BJ (cell line): ENCODE results near the gene HSD17B11. TPM values are rescaled to one million over a fixed set of nuclear protein-coding genes. Genes with fewer than 3 reads are reported as not detected.
A peak's percentile ranks its signal among the peaks of the same experiment; 100 is the strongest.
"Not testable (repeated sequence)": the region's sequence is repeated elsewhere in the genome, so short reads cannot be mapped to it uniquely, and the experiment has no call there.

Experiments used
- CTCF ChIA-PET: fragments of 350-600 bp; formaldehyde crosslinking; extraction: SDS; loops from one replicate; lab custom pipeline; 2021; ENCODE audit warnings: antibody characterized with exemption, inconsistent platforms; lab: Yijun Ruan, JAX
- POLR2A ChIA-PET: fragments of 300-600 bp; sonication (Branson Sonifier 250); formaldehyde crosslinking; extraction: SDS; loops from one replicate; lab custom pipeline; 2021; ENCODE audit warnings: antibody characterized with exemption; lab: Charles Lee
- DNase-seq: peaks from one replicate; pipeline ENCODE4 v3.0.0-alpha.2; 2011; ENCODE audit warnings: low read depth
- H3K27me3 ChIP-seq: 2 replicates; pipeline ENCODE4 v1.6.0; 2011; ENCODE audit warnings: low read length; ENCODE audit not compliant: control insufficient read depth, insufficient read depth
- H3K36me3 ChIP-seq: 2 replicates; pipeline ENCODE4 v1.5.1; 2011; ENCODE audit warnings: low read length; ENCODE audit not compliant: control insufficient read depth, insufficient read depth
- H3K4me3 ChIP-seq: 2 replicates; pipeline ENCODE4 v1.5.1; 2011; ENCODE audit warnings: low read depth, mild to moderate bottlenecking, control low read depth, low read length
- CTCF ChIP-seq: IDR thresholded peaks from 2 replicates; pipeline ENCODE4 v1.5.1; 2011; ENCODE audit warnings: low read depth, mild to moderate bottlenecking, control low read depth, inconsistent platforms, low read length, moderate library complexity; ENCODE audit not compliant: insufficient read depth
- polyA plus RNA-seq: library from polyadenylated mRNA; depleted of rRNA; stranded (reverse); fragments of >200 nt; gene quantifications from 2 replicates; pipeline ENCODE4 v1.2.3, GENCODE V29; 2011

HSD17B11 gene
- polyA plus RNA-seq, 1 experiment: 11.2 TPM

- CTCF ChIA-PET: no interaction called here
- no peaks in the 10 kb centered on the region for H3K27me3 ChIP-seq
- DNase-seq: no peak
- no peak overlapping the region for H3K4me3 ChIP-seq
- no peak for TF ChIP-seq CTCF
- POLR2A ChIA-PET: no interaction called here
- H3K36me3 ChIP-seq: no peaks in the 10 kb centered on the region
These were observed 64.5 kb downstream of the HSD17B11 start for GRCh38 chr4:87326460-87326859.

GRCh38 chr4:87322754-87323153, 68.2 kb downstream of the HSD17B11 start, which contains the start of gene HSD17B13:
TSS of gene HSD17B13 (minus strand) at chr4:87322882. CDS start at chr4:87322841, 41 bp downstream.
- TF ChIP-seq CTCF: no peak
- Histone ChIP-seq H3K36me3 (no peaks in the 10 kb centered on the region), H3K27me3 (no peaks in the 10 kb centered on the region), H3K4me3 (no peak within 1 kb of the TSS; the same call in 1 of the 2 replicates)
- no peak for DNase-seq
- ChIA-PET CTCF (interaction anchor here (1.0 kb wide), 1 partner anchor 526 kb away, joined by 7 read pairs; no protein-coding TSS in a partner anchor), POLR2A (interaction anchor here (0.5 kb wide), 1 partner anchor 562 kb away, joined by 5 read pairs; no protein-coding TSS in a partner anchor)

- DNase-seq: peak; percentile 9
- H3K27me3 ChIP-seq: no peaks in the 10 kb centered on the region
- H3K4me3 ChIP-seq: no peak overlapping the region; the same call in 1 of the 2 replicates
- TF ChIP-seq CTCF: no peak
- CTCF ChIA-PET: interaction anchor here (1.0 kb wide), 1 partner anchor 13 kb away, joined by 3 read pairs; no protein-coding TSS in a partner anchor
- H3K36me3 ChIP-seq: no peaks in the 10 kb centered on the region
- POLR2A ChIA-PET: no interaction called here
These were observed 69.1 kb downstream of the HSD17B11 start for GRCh38 chr4:87321888-87322287.

GRCh38 chr4:87317527-87317926, 73.5 kb downstream of the HSD17B11 start:
- no peak overlapping the region for H3K4me3 ChIP-seq
- ChIA-PET CTCF (no interaction called here), POLR2A (no interaction called here)
- TF ChIP-seq CTCF: no peak
- H3K36me3 ChIP-seq: no peaks in the 10 kb centered on the region
- no peak for DNase-seq
- no peaks in the 10 kb centered on the region for H3K27me3 ChIP-seq

- no peaks in the 10 kb centered on the region for H3K36me3 ChIP-seq
- H3K4me3 ChIP-seq: no peak overlapping the region
- TF ChIP-seq CTCF: no peak
- ChIA-PET CTCF (interaction anchor here (1.5 kb wide), 1 partner anchor 58 kb away, joined by 3 read pairs; no protein-coding TSS in a partner anchor), POLR2A (interaction anchor here (0.6 kb wide), 1 partner anchor 861 kb away, joined by 3 read pairs; no protein-coding TSS in a partner anchor)
- no peak for DNase-seq
- no peaks in the 10 kb centered on the region for H3K27me3 ChIP-seq
These were observed 74.0 kb downstream of the HSD17B11 start for GRCh38 chr4:87316961-87317360.

- H3K4me3 ChIP-seq, POLR2A ChIA-PET, CTCF ChIA-PET, DNase-seq, H3K36me3 ChIP-seq, H3K27me3 ChIP-seq: not testable (repeated sequence)
These were observed 76.0 kb downstream of the HSD17B11 start for GRCh38 chr4:87315000-87315399.
